GM12873 (cell line): ENCODE results near the gene RPS6KL1.

Source experiments
- CTCF ChIP-seq: IDR thresholded peaks from 2 replicates; pipeline ENCODE4 v1.5.1; 2012; ENCODE audit warnings: low read depth, mild to moderate bottlenecking, moderate library complexity, low read length, control low read depth; ENCODE audit not compliant: insufficient read depth; ENCODE audit errors: missing control alignments

Gene RPS6KL1

GRCh38 chr14:74922752-74923401 lies at the start of gene RPS6KL1:
RPS6KL1 (minus strand) TSS chr14:74923260; CDS start chr14:74921541, 1,719 bp downstream.
- no peak for TF ChIP-seq CTCF

DNA sequence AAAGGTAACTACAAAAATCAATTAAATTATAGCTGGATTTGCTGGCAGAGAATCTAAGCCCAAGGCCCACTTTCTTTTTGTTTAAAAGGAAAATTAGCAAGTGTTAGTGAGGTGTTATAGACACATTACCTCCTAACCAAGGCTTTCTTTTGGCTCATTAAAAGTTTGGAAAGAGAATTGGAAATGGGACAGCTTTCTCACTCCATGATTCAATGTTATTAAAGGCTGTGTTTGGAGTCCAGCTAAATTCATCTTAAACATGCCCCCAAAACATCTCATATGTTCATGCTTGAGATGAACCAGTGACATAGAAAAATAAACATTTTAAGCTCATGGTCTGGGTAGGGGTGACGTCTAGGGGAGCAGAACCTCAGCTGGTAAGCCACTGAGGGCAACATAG lies 45.8 kb upstream of the RPS6KL1 start:
- TF ChIP-seq CTCF: no peak

GRCh38 chr14:74965486-74966153 lies 42.6 kb upstream of the RPS6KL1 start:
- TF ChIP-seq CTCF: no peak

DNA sequence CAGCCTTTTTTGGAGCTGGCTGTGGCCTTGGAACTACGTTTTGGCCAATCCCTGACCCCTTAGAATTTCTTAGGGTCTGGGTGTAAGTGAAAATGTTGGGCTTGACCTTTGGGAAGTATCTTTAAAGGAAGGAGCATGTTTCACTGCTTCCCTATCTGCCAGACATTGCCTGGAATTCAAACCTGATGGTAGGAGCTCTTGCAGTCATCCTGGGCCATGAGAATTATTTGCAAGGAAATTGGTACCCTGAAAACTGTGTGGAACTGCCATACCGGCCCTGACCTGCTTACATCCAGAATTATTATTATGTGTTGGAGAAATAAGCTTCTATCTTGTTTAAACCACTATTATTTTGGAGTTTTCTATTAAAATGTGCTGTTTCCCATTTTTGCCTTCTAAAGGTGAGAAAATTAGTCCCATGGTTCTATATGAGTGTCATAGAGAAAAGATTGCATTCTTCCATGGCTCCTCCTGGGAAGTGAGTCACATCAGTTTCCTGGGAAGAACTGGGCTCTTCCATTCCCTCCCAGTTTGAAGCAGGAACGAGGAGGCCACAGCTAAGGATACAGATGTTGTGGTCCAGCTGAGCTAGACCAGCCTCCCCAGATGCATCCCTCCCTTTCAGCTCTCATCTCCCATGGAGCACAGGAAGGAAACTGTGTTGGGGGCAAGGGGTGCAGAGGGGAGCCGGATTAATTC lies 41.9 kb upstream of the RPS6KL1 start:
- no peak for TF ChIP-seq CTCF

- TF ChIP-seq CTCF: no peak
Observed at GRCh38 chr14:74963705-74964271, 40.7 kb upstream of the RPS6KL1 start.

GRCh38 chr14:74963178-74963704 lies 40.2 kb upstream of the RPS6KL1 start:
- TF ChIP-seq CTCF: no peak

GRCh38 chr14:74962493-74962892 lies 39.4 kb upstream of the RPS6KL1 start:
- no peak for TF ChIP-seq CTCF
